GM21825 (cell line): Measurements from ENCODE around the gene ZNF181.
"Not testable (repeated sequence)": the region's sequence is repeated elsewhere in the genome, so short reads cannot be mapped to it uniquely, and the experiment has no call there.

Experiments used
- ATAC-seq: cut with Tn5 transposase; IDR thresholded peaks from one replicate; pipeline ENCODE4 v1.9.1; 2021; ENCODE audit warnings: mild to moderate bottlenecking, moderate library complexity; ENCODE audit not compliant: unreplicated experiment

The ZNF181 gene

GRCh38 chr19:34733746-34734536 lies at the start of gene ZNF181:
ZNF181 (plus strand) TSS chr19:34734243; CDS start chr19:34735038, 795 bp downstream.
- peak; percentile 66 for ATAC-seq

GRCh38 chr19:34685266-34685665 lies 48.8 kb upstream of the ZNF181 start:
- ATAC-seq, result not testable (repeated sequence)

GRCh38 chr19:34686455-34686854 lies 47.6 kb upstream of the ZNF181 start:
- no peak for ATAC-seq

- ATAC-seq, result no peak
Measured at GRCh38 chr19:34687348-34687747, 46.7 kb upstream of the ZNF181 start.

GRCh38 chr19:34688592-34688991 lies 45.5 kb upstream of the ZNF181 start:
- no peak for ATAC-seq

- no peak for ATAC-seq
Measured at GRCh38 chr19:34690372-34690771, 43.7 kb upstream of the ZNF181 start.

GRCh38 chr19:34692549-34692948 lies 41.5 kb upstream of the ZNF181 start:
- ATAC-seq, result no peak

- ATAC-seq, result no peak
Measured at GRCh38 chr19:34707661-34708060, 26.4 kb upstream of the ZNF181 start.

- no peak for ATAC-seq
Measured at GRCh38 chr19:34711890-34712289, 22.2 kb upstream of the ZNF181 start.

GRCh38 chr19:34712395-34713261 lies 21.4 kb upstream of the ZNF181 start:
- ATAC-seq, result no peak

- no peak for ATAC-seq
Measured at GRCh38 chr19:34713262-34713637, 20.8 kb upstream of the ZNF181 start.

GRCh38 chr19:34715357-34715756 lies 18.7 kb upstream of the ZNF181 start:
- ATAC-seq, result no peak

- ATAC-seq, result no peak
Measured at GRCh38 chr19:34722353-34722752, 11.7 kb upstream of the ZNF181 start.

- ATAC-seq, result no peak
Measured at GRCh38 chr19:34725400-34725799, 8.6 kb upstream of the ZNF181 start.

- no peak for ATAC-seq
Measured at GRCh38 chr19:34731019-34731829, 2.8 kb upstream of the ZNF181 start.

- ATAC-seq, result no peak
Measured at GRCh38 chr19:34731964-34732363, 2.1 kb upstream of the ZNF181 start.

GRCh38 chr19:34732612-34733211 lies 1.3 kb upstream of the ZNF181 start:
- no peak for ATAC-seq

GRCh38 chr19:34733266-34733745 lies 737 bp upstream of the ZNF181 start:
- peak; percentile 10 for ATAC-seq

GRCh38 chr19:34734537-34735103 lies 577 bp downstream of the ZNF181 start:
- ATAC-seq, result no peak
